ENCODE data around the gene OR2M3.
"Not testable (repeated sequence)": the region's sequence is repeated elsewhere in the genome, so short reads cannot be mapped to it uniquely, and the experiment has no call there.

The OR2M3 gene, protein sequence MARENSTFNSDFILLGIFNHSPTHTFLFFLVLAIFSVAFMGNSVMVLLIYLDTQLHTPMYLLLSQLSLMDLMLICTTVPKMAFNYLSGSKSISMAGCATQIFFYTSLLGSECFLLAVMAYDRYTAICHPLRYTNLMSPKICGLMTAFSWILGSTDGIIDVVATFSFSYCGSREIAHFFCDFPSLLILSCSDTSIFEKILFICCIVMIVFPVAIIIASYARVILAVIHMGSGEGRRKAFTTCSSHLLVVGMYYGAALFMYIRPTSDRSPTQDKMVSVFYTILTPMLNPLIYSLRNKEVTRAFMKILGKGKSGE

DNA sequence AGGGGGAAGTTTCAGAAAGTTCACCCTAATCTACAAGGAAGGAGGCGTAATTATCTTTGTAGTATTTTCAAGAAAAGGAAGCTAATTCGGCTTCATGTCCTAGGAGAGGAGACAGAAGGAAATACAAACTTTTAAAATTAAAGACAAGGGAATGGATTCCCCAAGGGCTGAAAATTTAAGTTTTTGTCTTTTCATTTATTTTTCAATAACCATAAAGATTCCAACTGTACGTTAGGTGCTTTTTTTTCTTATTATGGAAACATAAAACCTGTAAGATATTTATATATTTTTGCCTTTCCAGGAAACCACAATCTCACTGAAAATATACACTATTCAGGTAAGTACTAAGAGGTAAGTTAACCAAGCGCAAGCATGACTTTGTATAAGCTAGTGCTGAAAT lies at the start of gene OR2M3:
OR2M3 (plus strand) TSS at position 301 of the 400 bp plus-strand sequence. CDS start 5,803 bp downstream, outside the sequence.
- no peak for DNase-seq (ENCODE audit: low read depth in 2 of 2)

DNA sequence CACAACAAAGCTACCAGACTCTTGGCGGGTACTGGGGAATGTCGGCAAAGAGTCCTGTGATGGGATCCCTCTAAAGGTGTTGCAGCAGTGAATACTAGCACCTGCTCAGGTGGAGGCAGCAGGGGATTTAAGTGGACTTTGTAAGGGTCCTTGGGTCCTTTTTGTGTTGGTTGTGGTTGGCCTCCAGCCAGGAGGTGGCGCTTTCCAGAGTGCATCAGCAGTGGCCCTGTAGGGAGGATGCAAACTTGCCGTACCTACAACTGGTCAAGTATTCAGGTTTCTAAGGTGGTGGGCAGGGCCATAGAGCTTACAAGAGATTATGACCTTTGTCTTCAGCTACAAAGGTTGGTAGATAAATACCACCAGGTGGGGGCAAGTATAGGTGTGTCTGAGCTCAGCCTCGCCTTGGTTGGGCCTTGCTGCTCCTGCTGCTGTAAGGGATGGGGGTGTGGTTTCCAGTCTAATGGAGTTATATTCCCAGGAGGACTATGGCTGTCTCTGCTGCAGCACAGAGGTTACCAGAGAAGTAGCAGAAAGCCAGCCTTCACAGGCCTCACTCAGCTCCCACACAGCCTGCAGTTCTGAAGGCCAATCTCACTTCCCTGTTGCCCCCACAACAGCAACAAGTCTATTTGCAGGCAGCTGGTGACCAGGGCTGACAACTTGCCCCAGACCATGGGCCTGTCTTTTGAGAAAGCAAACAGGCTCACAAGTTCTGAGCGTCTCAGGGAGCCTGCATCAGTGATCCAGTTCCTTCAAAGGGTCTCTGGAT lies 44.8 kb upstream of the OR2M3 start:
- DNase-seq (ENCODE audit: low read depth in 2 of 2) = no peak

DNA sequence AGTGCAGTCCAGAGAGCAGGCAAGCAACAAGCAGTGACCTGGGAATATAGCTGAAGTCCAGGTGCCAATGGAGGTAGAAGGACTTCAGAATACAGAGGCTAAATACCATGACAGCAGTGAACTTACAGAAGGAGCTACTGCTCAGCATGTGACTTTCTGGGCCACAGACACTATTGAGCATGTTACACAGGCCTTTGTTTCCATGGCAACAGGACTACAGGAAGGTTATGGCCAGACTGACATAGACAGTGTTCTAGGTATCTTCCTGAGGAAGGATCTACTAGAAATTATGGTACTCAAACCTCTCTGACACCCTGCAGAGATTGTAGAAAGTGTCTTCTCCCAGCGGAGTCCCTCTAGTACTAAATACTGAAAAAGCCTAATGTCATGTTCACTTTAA lies 41.1 kb upstream of the OR2M3 start:
- no peak for DNase-seq (ENCODE audit: low read depth in 2 of 2)

DNA sequence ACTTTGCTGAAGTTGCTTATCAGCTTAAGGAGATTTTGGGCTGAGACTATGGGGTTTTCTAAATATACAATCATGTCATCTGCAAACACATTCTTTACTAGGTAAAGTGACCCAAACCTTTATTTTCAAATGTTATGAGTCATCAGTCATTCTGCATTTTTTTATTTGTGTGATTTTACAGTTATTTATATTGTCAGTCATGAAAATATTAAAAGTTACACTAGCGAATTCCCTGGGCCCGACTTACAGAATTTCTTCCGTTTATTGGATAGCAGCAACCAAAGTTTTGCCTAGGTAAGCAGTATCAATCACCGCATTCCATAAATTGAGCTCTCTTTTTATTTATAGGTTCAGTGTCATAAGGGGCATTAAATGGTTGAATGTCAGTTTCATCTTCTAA lies 38.3 kb upstream of the OR2M3 start:
- DNase-seq (ENCODE audit: low read depth in 2 of 2) = no peak

DNA sequence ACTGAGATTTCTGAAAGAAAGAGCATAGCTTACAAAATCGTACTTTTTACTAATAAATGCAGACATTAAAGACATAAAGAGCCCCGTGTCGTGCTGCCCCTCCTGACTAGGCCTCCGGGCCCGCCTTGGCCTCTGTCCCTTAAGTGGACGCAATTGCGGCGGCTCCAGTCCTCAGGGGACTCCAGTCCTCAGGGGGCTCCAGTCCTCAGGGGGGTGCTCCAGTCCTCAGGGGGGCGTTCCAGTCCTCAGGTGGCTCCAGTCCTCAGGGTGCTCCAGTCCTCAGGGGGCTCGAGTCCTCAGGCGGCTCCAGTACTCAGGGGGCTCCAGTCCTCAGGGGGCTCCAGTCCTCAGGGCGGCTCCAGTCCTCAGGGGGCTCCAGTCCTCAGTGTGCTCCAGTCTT lies 33.0 kb upstream of the OR2M3 start:
- no peak for DNase-seq (ENCODE audit: low read depth in 2 of 2)

DNA sequence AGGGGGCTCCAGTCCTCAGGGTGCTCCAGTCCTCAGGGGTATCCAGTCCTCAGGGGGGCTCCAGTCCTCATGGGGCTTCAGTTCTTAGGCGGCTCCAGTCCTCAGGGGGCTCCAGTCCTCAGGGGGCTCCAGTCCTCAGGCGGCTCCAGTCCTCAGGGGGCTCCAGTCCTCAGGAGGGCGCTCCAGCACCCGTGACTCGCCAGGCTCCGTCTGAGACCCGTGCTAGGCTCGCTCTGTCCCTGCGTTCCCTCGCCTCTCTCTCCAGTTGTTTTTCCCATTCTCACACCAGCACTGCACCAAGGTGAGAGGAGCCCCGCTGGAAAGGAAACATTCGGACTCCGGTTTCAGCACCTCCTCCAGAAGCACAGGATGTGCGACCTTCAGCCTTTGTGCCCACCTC lies 31.9 kb upstream of the OR2M3 start:
- no peak for DNase-seq (ENCODE audit: low read depth in 2 of 2)

DNA sequence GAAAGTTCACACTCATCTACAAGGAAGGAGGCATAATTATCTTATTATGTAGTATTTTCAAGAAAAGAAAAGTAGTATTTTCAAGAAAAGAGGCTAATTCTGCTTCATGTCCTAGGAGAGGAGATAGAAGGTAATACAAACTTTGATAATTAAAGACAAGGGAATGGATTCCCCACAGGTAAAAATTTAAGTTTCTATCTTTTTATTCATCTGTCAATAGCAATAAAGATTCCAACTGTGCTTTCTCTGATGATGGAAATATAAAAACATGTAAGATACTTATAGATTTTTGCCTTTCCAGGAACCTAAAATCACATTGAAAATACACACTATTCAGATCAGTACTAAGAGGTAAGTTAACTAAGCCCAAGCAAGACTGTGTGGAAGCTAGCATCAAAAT lies 22.5 kb upstream of the OR2M3 start, which contains the start of gene OR2M2:
OR2M2 (plus strand) TSS at position 301 of the 400 bp plus-strand sequence. CDS start 5,165 bp downstream, outside the sequence.
- DNase-seq (ENCODE audit: low read depth in 2 of 2) = no peak

DNA sequence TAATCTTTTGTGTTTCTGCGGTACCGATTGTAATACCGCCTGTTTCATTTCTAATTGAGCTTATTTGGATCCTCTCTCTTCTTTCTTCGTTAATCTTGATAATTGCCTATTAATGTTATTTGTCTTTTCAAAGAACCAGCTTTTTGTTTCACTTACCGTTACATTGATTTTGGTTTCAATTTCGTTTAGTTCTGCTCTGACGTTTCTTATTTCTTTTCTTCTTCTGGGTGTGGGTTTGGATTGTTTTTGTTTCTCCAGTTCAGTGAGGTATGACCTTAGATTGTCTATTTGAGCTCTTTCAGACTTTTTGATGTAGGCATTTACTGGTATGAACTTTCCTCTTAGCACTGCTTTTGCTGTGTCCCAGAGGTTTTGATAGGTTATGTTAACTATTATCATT lies 13.1 kb upstream of the OR2M3 start:
- DNase-seq (ENCODE audit: low read depth in 2 of 2) = no peak

DNA sequence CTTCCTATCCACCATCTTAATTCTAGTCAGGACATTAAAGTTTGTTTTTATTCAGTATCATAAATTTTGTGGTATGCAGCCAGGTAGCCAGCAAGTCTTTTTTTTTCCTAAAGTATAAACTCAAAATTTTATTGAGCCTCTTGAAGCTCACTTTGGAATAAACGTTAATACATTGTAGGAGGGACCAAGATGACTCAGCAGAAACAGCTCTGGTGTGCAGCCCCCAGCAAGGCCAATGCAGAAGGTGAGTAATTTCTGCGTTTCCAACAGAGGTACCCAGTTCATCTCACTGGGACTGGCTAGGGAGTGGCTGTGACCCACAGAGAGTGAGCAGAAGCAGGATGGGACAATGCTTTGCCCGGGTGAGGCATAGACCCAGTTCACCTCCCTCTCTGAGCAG lies 9.7 kb upstream of the OR2M3 start:
- DNase-seq (ENCODE audit: low read depth in 2 of 2) = no peak

DNA sequence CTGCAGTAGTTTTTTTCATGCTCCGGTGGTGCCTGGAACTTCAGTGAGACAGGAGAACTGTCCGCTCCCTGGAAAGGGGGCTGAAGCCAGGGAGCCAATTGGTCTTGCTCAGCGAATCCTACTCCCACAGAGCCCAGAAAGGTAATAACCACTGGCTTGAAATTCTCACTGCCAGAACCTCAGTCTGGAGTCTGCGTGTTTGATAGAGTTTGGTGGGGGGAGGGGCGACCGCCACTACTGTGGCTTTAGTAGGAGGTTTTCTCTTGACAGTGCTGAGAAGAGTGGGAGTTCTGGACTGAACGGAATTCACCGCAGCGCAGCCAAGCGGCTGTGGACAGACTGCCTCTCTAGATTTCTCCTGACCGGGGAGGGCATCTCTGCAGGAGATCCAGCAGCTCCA lies 8.0 kb upstream of the OR2M3 start:
- DNase-seq (ENCODE audit: low read depth in 2 of 2) = no peak

DNA sequence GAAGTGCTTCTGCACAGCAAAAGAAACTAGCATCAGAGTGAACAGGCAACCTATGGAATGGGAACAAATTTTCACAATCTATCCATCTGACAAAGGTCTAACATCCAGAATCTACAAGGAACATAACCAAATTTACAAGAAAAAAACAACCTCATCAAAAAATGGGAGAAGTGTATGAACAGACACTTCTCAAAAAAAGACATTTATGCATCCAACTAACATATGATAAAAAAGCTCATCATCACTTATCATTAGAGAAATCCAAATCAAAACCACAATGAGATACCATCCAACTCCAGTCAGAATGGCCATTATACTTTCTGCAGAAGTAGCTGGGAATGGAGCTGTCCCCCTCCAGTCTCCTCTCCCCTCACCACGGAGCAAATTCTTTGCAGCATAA lies 2.9 kb upstream of the OR2M3 start:
- DNase-seq (ENCODE audit: low read depth in 2 of 2) = no peak

DNA sequence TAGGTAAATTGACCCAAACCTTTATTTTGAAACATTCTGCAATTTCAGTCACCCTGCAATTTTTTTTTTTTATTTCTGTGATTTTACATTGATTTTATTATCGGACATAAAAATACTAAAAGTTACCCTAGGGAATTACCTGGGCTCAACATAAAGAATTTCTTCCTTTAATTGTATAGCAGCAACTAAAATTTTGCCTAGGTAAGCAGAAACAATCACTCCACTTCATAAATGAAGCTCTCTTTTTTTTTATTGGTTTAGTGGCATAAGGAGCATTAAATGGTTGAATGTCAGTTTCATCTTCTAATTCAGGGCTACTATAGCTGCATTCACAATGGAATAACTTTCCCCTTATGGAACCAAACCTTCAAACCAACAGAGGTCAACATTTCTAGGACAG lies 18.8 kb downstream of the OR2M3 start:
- DNase-seq (ENCODE audit: low read depth in 2 of 2) = no peak

DNA sequence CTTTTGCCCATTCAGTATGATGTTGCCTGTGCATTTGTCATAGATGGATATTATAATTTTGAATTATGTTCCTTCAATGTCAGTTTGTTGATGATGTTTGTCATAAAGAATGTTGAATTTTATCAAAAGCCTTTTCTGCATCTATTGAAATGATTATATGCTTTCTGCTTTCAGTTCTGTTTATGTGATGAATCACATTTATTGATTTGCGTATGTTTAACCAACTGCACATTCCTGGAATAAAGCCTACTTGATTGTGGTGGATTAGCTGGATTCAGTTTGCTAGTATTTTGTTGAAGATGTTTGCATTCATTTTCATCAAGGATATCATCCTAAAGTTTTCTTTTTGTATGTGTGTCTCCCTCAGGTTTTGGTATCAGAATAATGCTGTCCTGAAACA lies 28.5 kb downstream of the OR2M3 start:
- no peak for DNase-seq (ENCODE audit: low read depth in 2 of 2)

DNA sequence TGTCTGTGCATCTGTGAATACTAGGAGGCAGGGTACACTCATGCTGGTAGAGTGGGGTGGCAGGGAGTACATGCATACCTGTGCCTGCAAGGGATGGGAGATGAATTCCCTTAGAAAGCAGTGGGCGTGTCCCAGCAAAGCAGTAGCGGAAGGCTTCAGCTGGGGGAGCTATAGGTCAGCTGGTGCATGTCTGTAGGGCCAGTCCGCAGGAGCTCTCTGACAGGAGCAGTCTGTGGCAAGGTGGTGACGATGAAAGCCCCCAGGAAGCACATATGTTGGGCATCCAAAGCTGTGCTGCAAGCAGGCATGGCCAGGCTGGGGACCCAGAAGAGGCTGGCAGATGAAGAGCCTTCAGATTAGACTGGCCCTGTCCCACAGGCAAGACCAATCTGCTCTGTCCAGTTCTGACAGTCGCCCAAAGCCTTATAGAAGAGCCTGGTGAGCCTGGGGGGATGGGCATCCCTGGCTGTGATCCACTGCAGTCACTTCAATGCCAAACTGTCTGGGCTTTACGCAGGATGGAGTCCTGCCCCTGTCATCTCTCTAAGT lies 32.4 kb downstream of the OR2M3 start:
- no peak for DNase-seq (ENCODE audit: low read depth in 2 of 2)

DNA sequence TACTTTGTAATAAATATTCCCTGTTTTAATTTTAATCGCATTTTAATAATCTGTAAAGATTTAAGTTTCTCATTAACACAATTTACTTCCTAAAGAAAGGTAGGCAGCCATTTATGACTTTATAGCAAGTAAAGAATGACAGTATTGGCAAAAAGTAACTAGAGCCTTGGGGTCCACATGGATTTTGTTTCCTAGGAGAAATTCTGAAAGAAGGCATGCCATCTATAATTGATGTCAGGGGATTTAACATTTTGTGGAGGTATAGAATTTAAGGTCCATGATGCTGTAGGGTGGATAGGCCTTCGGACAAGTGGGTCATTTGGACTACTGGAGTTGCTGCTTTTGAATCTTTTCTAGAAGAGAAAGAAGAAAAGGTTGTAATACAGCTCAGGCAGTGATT lies 34.1 kb downstream of the OR2M3 start, which contains the start of gene OR2M4:
OR2M4 (plus strand) TSS at position 301 of the 400 bp plus-strand sequence. CDS start 7,512 bp downstream, outside the sequence.
- DNase-seq (ENCODE audit: low read depth in 2 of 2) = no peak

DNA sequence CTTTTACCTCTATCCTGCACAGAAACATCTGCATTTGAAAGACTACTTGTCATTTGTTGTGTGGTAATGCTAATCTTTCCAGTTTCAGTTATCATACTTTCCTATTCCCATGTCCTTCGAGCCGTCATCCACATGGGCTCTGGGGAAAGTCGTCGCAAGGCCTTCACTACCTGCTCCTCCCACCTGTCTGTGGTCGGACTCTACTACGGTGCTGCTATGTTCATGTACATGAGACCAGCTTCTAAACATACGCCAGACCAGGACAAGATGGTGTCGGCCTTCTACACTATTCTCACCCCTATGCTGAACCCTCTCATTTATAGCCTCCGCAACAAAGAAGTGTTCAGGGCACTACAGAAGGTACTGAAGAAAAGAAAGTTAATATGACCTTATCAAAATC lies 42.4 kb downstream of the OR2M3 start:
- DNase-seq (ENCODE audit: low read depth in 2 of 2) = no peak

DNA sequence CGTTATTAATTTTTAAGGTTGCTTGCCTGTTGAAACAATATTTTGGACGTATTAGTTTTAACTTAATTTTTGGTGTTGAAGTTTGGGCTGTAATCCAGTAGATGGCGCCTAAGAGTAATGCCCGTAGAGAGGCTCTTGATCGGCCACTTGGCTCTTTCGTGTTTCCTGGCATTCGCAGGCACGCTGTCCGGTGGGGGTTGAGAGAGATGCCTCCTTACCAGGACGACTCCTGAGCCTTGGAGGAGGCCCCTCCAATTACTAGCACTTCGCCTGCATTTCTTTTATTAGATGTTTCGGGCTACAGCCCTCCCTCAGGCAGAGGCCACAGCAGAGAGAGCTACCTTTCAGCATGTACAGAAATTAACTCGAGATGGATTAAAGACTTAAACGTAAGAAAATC lies 46.1 kb downstream of the OR2M3 start:
- DNase-seq (ENCODE audit: low read depth in 2 of 2) = peak in 1 of 2 donors; percentile 2

DNA sequence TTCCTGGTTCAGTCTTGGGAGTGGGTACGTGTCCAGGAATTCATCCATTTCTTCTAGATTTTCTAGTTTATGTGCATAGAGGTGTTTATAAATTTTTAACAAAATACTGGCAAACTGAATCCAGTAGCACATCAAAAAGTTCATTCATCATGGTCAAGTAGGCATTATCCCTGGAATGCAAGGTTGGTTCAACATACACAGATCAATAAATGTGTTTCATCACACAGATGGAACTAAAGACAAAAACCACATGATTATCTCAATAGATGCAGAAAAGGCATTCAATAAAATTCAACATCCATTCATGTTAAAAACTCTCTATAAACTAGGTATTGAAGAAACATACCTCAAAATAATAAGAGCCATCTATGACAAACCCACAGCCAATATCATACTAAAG lies 62.2 kb downstream of the OR2M3 start:
- not testable (repeated sequence) for DNase-seq (ENCODE audit: low read depth in 2 of 2)

All from stimulated activated CD8-positive, alpha-beta memory T cell treated with anti-CD3 and anti-CD28 coated beads, Interleukin-15, amount 100 ng/mL, for 48 hours (primary cell).